ENCODE measurements around the gene IQGAP2.

The IQGAP2 gene

GRCh38 chr5:76755779-76756637 lies 352.9 kb downstream of the IQGAP2 start:
- no peak for DNase-seq (ENCODE audit: low read depth)

GRCh38 chr5:76757049-76757448 lies 354.0 kb downstream of the IQGAP2 start:
- no peak for DNase-seq (ENCODE audit: low read depth)

Measured in stromal cell of bone marrow (primary cell).